SK-N-SH (cell line): ENCODE results near the gene IMMT. TPM values are rescaled to one million over a fixed set of nuclear protein-coding genes. Genes with fewer than 3 reads are reported as not detected.

Source experiments
- CTCF ChIA-PET: fragments of 300-600, 350-600 bp; formaldehyde crosslinking; extraction: SDS; loops from one replicate; lab custom pipeline; 2021; lab: Yijun Ruan, JAX
- POLR2A ChIA-PET: fragments of 350-600 bp; sonication (Branson Sonifier 250); formaldehyde crosslinking; extraction: SDS; loops from one replicate; lab custom pipeline; 2020; ENCODE audit warnings: antibody characterized with exemption, inconsistent platforms; lab: Yijun Ruan, JAX
- DNase-seq: peaks from one replicate; pipeline ENCODE4 v3.0.0; 2012
- H2AFZ ChIP-seq: fragments of 200-600 bp; sonication (generic); 2 replicates; pipeline ENCODE4 v1.8.1; 2016; ENCODE audit warnings: antibody characterized with exemption, mild to moderate bottlenecking, low read depth
- H3F3A ChIP-seq: fragments of 200-600 bp; sonication (generic); replicated peaks from 2 replicates; pipeline ENCODE3; 2016; ENCODE audit warnings: antibody characterized with exemption, mild to moderate bottlenecking; ENCODE audit not compliant: insufficient read depth
- H3K27ac ChIP-seq, 2 experiments: fragments of 200-500 bp in 1 of 2; fragments of 200-600 bp in 1 of 2; sonication (Bioruptor generic) in 1 of 2; sonication (generic), shearing (Covaris generic) in 1 of 2; 2 replicates each; pipeline versions ENCODE4 v1.5.1 to v1.6.1; 2014 to 2016; ENCODE audit warnings: low read depth in 2 of 2, inconsistent platforms in 1 of 2, low read length in 1 of 2, mild to moderate bottlenecking in 1 of 2, mixed read lengths in 1 of 2
- H3K27me3 ChIP-seq: fragments of 200-600 bp; sonication (generic), shearing (Covaris generic); 2 replicates; pipeline ENCODE4 v1.6.1; 2016; ENCODE audit warnings: mixed run types; ENCODE audit not compliant: insufficient read depth
- H3K36me3 ChIP-seq, 2 experiments: fragments of 200-500 bp in 1 of 2; fragments of 200-600 bp in 1 of 2; sonication (Bioruptor generic) in 1 of 2; sonication (generic) in 1 of 2; replicated peaks in 1 of 2; 2 replicates each; pipeline versions ENCODE3 to v1.5.1; 2014 to 2016; ENCODE audit warnings: low read length in 1 of 2, mild to moderate bottlenecking in 1 of 2; ENCODE audit not compliant: insufficient read depth in 2 of 2, control insufficient read depth in 1 of 2
- H3K4me1 ChIP-seq, 2 experiments: fragments of 200-500 bp in 1 of 2; fragments of 200-600 bp in 1 of 2; sonication (Bioruptor generic) in 1 of 2; sonication (generic), shearing (Covaris generic) in 1 of 2; 2 replicates each; pipeline versions ENCODE4 v1.5.1 to v1.6.1; 2014 to 2016; ENCODE audit warnings: low read depth in 1 of 2, low read length in 1 of 2, mixed run types in 1 of 2; ENCODE audit not compliant: insufficient read depth in 2 of 2, control insufficient read depth in 1 of 2
- H3K4me2 ChIP-seq: fragments of 200-600 bp; sonication (generic), shearing (Covaris generic); 2 replicates; pipeline ENCODE4 v1.6.1; 2017; ENCODE audit warnings: mixed run types
- H3K4me3 ChIP-seq, 2 experiments: fragments of 200-500 bp in 1 of 2; fragments of 200-600 bp in 1 of 2; sonication (Bioruptor generic) in 1 of 2; sonication (generic), shearing (Covaris generic) in 1 of 2; 2 replicates each; pipeline versions ENCODE4 v1.5.1 to v1.8.1; 2014 to 2016; ENCODE audit warnings: low read depth in 2 of 2, inconsistent platforms in 1 of 2, low read length in 1 of 2, mild to moderate bottlenecking in 1 of 2, mixed read lengths in 1 of 2, moderate library complexity in 1 of 2
- H3K79me2 ChIP-seq: fragments of 200-600 bp; sonication (generic); 2 replicates; pipeline ENCODE4 v1.8.1; 2017; ENCODE audit warnings: mild to moderate bottlenecking; ENCODE audit not compliant: insufficient read depth
- H3K9ac ChIP-seq: fragments of 200-600 bp; sonication (generic); 2 replicates; pipeline ENCODE4 v1.6.1; 2017; ENCODE audit warnings: mixed run types
- H3K9me2 ChIP-seq: fragments of 200-600 bp; sonication (generic); 2 replicates; pipeline ENCODE4 v1.6.1; 2017; ENCODE audit warnings: mixed run types
- H3K9me3 ChIP-seq: fragments of 200-600 bp; sonication (generic); 2 replicates; pipeline ENCODE4 v1.6.1; 2017; ENCODE audit warnings: mixed run types, mild to moderate bottlenecking, moderate library complexity
- H4K20me1 ChIP-seq: fragments of 200-600 bp; sonication (generic); 2 replicates; pipeline ENCODE4 v1.6.1; 2017; ENCODE audit warnings: mild to moderate bottlenecking, mixed run types; ENCODE audit not compliant: insufficient read depth
- CHD2 ChIP-seq: fragments of 150-350 bp; IDR thresholded peaks from 2 replicates; pipeline ENCODE4 v1.6.1; 2018; ENCODE audit warnings: low read length; ENCODE audit not compliant: partially characterized antibody
- CTCF ChIP-seq: fragments of 200-600 bp; sonication (generic); IDR thresholded peaks from 2 replicates; pipeline ENCODE4 v1.6.1; 2017; ENCODE audit warnings: antibody characterized with exemption, mild to moderate bottlenecking, moderate library complexity
- FOSL2 ChIP-seq: IDR thresholded peaks from 2 replicates; pipeline ENCODE4 v1.4.0; 2012; ENCODE audit warnings: low read depth, mild to moderate bottlenecking, moderate library complexity, borderline replicate concordance
- GABPA ChIP-seq: IDR thresholded peaks from 2 replicates; pipeline ENCODE4 v1.4.0; 2012; ENCODE audit warnings: low read depth, mild to moderate bottlenecking
- IRF3 ChIP-seq: fragments of 150-350 bp; IDR thresholded peaks from 2 replicates; pipeline ENCODE4 v1.6.1; 2016; ENCODE audit warnings: mild to moderate bottlenecking, low read depth, low read length
- JUND ChIP-seq: IDR thresholded peaks from 2 replicates; pipeline ENCODE4 v1.4.0; 2012
- REST ChIP-seq: IDR thresholded peaks from 2 replicates; pipeline ENCODE4 v1.6.1; 2012; ENCODE audit warnings: mild to moderate bottlenecking, low read depth, low read length, moderate library complexity
- RFX5 ChIP-seq: IDR thresholded peaks from 2 replicates; pipeline ENCODE4 v1.6.1; 2012; ENCODE audit warnings: mild to moderate bottlenecking, improper control_type of control experiment, low read length
- SMC3 ChIP-seq: IDR thresholded peaks from 2 replicates; pipeline ENCODE4 v1.6.1; 2012; ENCODE audit warnings: low read depth, low read length, improper control_type of control experiment
- ZBTB33 ChIP-seq: IDR thresholded peaks from 2 replicates; pipeline ENCODE4 v1.4.0; 2012; ENCODE audit warnings: low read depth, borderline replicate concordance
- WGBS: methylation state at CpG from one replicate; pipeline ENCODE4 v1.1.6; 2017; ENCODE audit warnings: low lambda C conversion rate; 5-methylcytosine and 5-hydroxymethylcytosine counted together
- polyA plus RNA-seq, 3 experiments: library from polyadenylated mRNA; depleted of rRNA; stranded (reverse); fragments of >200 nt; gene quantifications; 2 replicates each; pipeline ENCODE4 v1.2.3, GENCODE V29; 2012

The IMMT gene
- polyA plus RNA-seq, 1 of the 3 experiments (the other 2 are of a cell fraction), result 36.3 TPM

- 40% methylated on average over 5 of the region's 9 CpGs for WGBS
Observed at GRCh38 chr2:86226636-86227520, 31.6 kb upstream of the IMMT start.

More at GRCh38 chr2:86226636-86227520, 31.6 kb upstream of the IMMT start:
- no peak for TF ChIP-seq REST
- TF ChIP-seq RFX5, result no peak
- no peak for TF ChIP-seq FOSL2
- no peak for TF ChIP-seq CHD2
- no peak for TF ChIP-seq CTCF
- no peak for TF ChIP-seq JUND
- TF ChIP-seq IRF3, result no peak
- TF ChIP-seq SMC3, result no peak
- no peak for TF ChIP-seq GABPA
- TF ChIP-seq ZBTB33, result no peak
- Histone ChIP-seq H3K9ac (no peak overlapping the region), H3K9me2 (no peaks in the 10 kb centered on the region), H3K27me3 (no peaks in the 10 kb centered on the region), H3K79me2 (no peaks in the 10 kb centered on the region), H2AFZ (no peak overlapping the region), H3K9me3 (no peaks in the 10 kb centered on the region), H3K4me2 (no peak overlapping the region), H3K4me1 (peaks cover 6 to 22% of the 10 kb centered on the region in 2 experiments; a peak in 2 of 4 replicates), H3K27ac (no peak overlapping the region), H3F3A (no peaks in the 10 kb centered on the region), H3K4me3 (no peak overlapping the region), H3K36me3 (no peaks in the 10 kb centered on the region), H4K20me1 (no peaks in the 10 kb centered on the region)
- CTCF ChIA-PET, result no interaction called here
- no peak for DNase-seq
- POLR2A ChIA-PET, result no interaction called here
